Mononuclear cell (primary cell): Measurements from ENCODE around the gene AFF4. TPM values are rescaled to one million over a fixed set of nuclear protein-coding genes. Genes with fewer than 3 reads are reported as not detected.

Source experiments
- H3K27me3 ChIP-seq: 2 replicates; pipeline ENCODE4 v1.6.0; 2011; ENCODE audit warnings: low read length, control low read depth; ENCODE audit not compliant: insufficient read depth
- H3K4me1 ChIP-seq: 2 replicates; pipeline ENCODE4 v1.5.1; 2011; ENCODE audit warnings: mild to moderate bottlenecking, low read length, control low read depth; ENCODE audit not compliant: insufficient read depth
- H3K4me3 ChIP-seq: 2 replicates; pipeline ENCODE4 v1.5.1; 2011; ENCODE audit warnings: mild to moderate bottlenecking, low read length, moderate library complexity
- H3K9me3 ChIP-seq: 2 replicates; pipeline ENCODE4 v1.5.1; 2011; ENCODE audit warnings: low read depth, mild to moderate bottlenecking, control low read depth, low read length
- total RNA-seq: library from RNA; depleted of rRNA; stranded (reverse); fragments of >200 nt; gene quantifications from one replicate; pipeline ENCODE4 v1.2.3, GENCODE V29; 2012

The AFF4 gene
- total RNA-seq, 1 donor, result 83.2 TPM

DNA sequence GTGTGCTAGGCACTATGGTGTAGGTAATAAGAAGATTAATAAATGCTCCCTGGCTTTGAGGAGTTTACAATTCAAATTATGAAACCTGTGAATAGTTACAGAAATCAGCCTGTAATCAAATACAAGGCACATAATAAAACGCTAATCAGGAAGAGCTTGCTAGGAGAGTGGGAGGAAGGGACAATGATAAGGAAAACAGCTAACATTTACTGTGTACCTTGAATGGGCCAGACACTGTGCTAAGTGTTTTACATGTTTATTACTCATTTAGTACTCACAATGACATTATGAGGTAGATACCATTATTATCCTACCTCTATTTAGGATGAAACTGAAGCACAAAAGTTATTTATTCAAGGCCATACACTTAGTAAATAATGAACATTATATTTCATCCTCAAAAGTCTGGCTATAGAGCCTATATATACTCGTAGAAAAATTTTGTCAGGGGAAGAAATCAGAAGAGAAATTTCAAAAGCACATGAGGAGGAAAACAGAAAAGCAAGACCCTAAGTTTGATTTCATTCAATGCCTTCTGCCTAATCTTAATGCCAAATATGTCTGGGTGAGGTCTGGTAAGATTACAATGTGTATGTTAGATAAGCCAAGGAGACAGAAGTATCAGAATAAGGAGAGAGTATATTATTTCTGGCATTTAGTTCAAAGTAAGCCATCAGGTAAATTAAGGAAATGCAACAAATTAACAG is 35.9 kb downstream of the AFF4 start:
- no peaks in the 10 kb centered on the region for H3K4me1 ChIP-seq
- no peaks in the 10 kb centered on the region for H3K9me3 ChIP-seq
- H3K4me3 ChIP-seq, result no peak overlapping the region
- H3K27me3 ChIP-seq, result no peaks in the 10 kb centered on the region

GRCh38 chr5:132926437-132926836 is 37.0 kb downstream of the AFF4 start:
- Histone ChIP-seq H3K4me1 (no peaks in the 10 kb centered on the region), H3K9me3 (no peaks in the 10 kb centered on the region), H3K4me3 (no peak overlapping the region), H3K27me3 (no peaks in the 10 kb centered on the region)

DNA sequence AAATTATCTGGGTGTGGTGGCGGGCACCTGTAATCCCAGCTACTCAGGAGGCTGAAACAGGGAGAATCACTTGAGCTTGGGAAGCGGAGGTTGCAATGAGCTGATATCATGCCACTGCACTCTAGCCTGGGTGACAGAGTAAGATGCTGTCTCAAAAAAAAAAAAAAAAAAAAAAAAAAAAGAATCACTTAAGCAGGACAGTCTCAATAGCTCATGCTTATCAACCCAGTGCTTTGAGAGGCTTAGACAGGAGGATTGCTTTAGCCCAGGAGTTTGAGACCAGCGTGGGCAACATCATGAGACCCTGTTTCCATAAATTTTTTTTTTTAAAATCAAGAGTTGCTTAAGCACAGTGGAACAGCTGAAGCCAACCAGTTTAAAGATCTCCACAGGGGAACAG is 47.3 kb downstream of the AFF4 start:
- Histone ChIP-seq H3K27me3 (no peaks in the 10 kb centered on the region), H3K9me3 (no peaks in the 10 kb centered on the region), H3K4me3 (no peak overlapping the region), H3K4me1 (peaks cover 5% of the 10 kb centered on the region)

- no peaks in the 10 kb centered on the region for H3K27me3 ChIP-seq
- no peak overlapping the region for H3K4me3 ChIP-seq
- H3K4me1 ChIP-seq, result peaks cover 5% of the 10 kb centered on the region
These were observed 47.8 kb downstream of the AFF4 start for GRCh38 chr5:132915681-132916080.

DNA sequence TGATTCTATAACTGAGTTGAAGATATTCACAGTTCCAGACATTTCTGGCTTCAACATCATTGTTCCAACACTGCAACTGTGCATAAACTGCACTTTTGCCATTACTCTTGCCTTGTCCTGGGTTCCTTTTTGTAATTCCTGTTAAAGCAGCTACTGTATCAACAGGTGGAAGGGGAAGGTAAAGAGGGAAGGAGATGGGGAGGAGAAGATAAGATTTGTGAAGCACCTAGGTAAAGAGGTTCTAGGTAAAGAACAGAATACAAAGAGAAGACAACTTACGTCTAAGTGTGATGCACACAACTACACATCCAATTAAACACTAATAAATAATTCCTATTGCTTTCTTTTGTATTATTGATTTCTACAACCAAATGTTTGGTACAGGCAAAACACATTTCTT is 53.7 kb downstream of the AFF4 start:
- no peaks in the 10 kb centered on the region for H3K4me1 ChIP-seq
- no peaks in the 10 kb centered on the region for H3K27me3 ChIP-seq
- H3K9me3 ChIP-seq, result no peaks in the 10 kb centered on the region
- H3K4me3 ChIP-seq, result no peak overlapping the region

More at GRCh38 chr5:132915681-132916080, 47.8 kb downstream of the AFF4 start:
- H3K9me3 ChIP-seq, result no peaks in the 10 kb centered on the region

GRCh38 chr5:132907161-132907560 is 56.3 kb downstream of the AFF4 start:
- Histone ChIP-seq H3K9me3 (no peaks in the 10 kb centered on the region), H3K4me3 (no peak overlapping the region), H3K4me1 (no peaks in the 10 kb centered on the region), H3K27me3 (no peaks in the 10 kb centered on the region)

DNA sequence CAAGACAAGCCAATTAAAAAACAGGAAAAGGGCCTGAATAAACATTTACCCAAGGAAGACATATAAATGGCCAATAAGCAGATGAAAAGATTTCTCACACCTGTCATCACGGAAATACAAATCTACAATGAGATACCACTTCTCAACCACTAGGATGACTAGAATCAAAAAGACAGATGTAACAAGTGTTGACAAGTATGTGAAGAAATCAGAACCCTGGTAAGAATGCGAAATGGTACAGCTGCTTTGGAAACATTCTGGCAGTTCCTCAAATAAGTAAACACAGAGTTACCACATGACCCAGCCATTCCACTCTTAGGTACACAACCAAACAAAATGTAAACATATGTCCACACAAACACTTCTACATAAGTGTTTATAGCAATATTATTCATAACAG is 57.5 kb downstream of the AFF4 start:
- no peaks in the 10 kb centered on the region for H3K27me3 ChIP-seq
- no peaks in the 10 kb centered on the region for H3K9me3 ChIP-seq
- no peaks in the 10 kb centered on the region for H3K4me1 ChIP-seq
- H3K4me3 ChIP-seq, result no peak overlapping the region

DNA sequence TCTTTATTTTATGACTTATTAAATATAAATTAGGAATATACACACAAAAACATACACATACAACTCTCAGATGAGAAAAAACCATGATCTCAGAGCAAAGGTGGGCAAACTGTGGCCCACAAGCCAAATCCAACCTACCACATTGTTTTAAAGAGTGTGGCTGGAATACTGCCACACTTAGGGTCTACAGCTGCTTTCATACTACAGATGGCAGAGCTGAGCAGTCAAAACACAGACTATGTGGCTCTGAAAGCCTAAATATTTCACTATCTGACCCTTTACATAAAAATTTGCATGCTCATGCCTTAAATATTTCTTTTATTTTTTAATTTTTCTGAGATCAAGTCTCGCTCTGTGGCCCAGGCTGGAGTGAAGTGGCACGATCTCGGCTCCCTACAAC is 61.7 kb downstream of the AFF4 start:
- Histone ChIP-seq H3K4me1 (no peaks in the 10 kb centered on the region), H3K9me3 (no peaks in the 10 kb centered on the region), H3K4me3 (no peak overlapping the region), H3K27me3 (no peaks in the 10 kb centered on the region)

DNA sequence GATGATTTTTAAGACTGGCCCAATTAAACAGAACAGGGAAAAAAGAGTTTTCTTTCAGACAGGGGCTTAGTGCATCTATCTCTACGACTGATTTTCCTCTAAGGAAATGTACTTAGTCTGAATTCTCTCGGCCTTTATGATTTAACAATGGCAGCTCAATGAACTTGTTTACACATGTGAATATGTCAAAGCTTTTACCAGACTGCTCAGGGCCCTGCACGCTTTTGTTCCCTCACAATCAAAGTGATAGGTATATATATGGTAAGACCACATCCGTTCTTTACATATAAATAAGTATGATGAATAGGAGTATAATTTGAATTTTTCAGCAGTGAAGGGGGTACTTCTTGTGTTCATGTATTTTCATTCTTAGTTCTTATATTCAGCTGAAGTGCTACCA is 62.4 kb downstream of the AFF4 start:
- Histone ChIP-seq H3K27me3 (no peaks in the 10 kb centered on the region), H3K9me3 (no peaks in the 10 kb centered on the region), H3K4me1 (no peaks in the 10 kb centered on the region), H3K4me3 (no peak overlapping the region)

DNA sequence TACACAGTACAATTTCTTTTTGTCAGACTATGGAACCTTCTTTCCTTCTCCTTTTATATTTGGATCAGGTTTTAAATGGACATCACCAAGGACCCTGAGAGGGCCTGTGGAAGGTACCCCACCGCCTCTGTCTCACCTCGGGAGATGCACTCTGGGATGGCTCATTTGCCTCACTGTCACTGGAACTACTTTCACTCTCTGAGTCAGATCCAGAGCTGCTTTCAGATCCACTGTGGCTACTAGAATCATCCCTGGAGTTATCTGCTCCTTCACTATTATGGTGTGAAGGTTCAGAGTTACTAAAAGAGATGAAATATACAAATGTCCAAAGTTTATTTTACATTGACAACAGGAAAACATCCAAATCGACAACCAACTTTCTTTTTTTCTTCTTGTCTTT is 65.3 kb downstream of the AFF4 start:
- H3K4me3 ChIP-seq, result no peak overlapping the region
- H3K9me3 ChIP-seq, result no peaks in the 10 kb centered on the region
- H3K27me3 ChIP-seq, result no peaks in the 10 kb centered on the region
- no peaks in the 10 kb centered on the region for H3K4me1 ChIP-seq

DNA sequence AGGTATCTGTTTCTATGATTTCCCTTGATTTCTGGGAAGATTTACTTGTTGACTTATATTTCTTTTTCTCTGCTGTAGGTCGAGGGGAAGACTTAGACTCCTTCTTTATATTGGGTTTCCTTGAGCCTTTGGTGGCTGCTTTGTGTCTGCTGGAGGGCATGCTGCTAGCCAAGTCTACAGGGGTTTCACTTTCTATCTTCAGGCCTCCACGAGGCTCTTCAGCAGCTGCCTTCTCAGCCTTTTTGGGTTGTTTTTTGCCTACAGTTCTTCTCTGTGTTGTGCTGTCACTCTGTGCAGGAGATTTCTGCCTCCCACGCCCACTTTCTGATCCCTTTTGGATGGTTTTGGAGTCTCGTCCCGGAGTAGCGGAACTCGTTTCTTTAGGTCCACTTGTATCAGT is 66.7 kb downstream of the AFF4 start:
- Histone ChIP-seq H3K4me1 (no peaks in the 10 kb centered on the region), H3K9me3 (no peaks in the 10 kb centered on the region), H3K4me3 (no peak overlapping the region)

GRCh38 chr5:132895719-132896305 is 67.6 kb downstream of the AFF4 start:
- Histone ChIP-seq H3K4me1 (no peaks in the 10 kb centered on the region), H3K4me3 (no peak overlapping the region), H3K27me3 (no peaks in the 10 kb centered on the region), H3K9me3 (no peaks in the 10 kb centered on the region)

More for the DNA sequence above, 66.7 kb downstream of the AFF4 start:
- no peaks in the 10 kb centered on the region for H3K27me3 ChIP-seq

GRCh38 chr5:132890817-132891216 is 72.6 kb downstream of the AFF4 start:
- no peak overlapping the region for H3K4me3 ChIP-seq
- no peaks in the 10 kb centered on the region for H3K9me3 ChIP-seq
- H3K4me1 ChIP-seq, result no peaks in the 10 kb centered on the region
- no peaks in the 10 kb centered on the region for H3K27me3 ChIP-seq

DNA sequence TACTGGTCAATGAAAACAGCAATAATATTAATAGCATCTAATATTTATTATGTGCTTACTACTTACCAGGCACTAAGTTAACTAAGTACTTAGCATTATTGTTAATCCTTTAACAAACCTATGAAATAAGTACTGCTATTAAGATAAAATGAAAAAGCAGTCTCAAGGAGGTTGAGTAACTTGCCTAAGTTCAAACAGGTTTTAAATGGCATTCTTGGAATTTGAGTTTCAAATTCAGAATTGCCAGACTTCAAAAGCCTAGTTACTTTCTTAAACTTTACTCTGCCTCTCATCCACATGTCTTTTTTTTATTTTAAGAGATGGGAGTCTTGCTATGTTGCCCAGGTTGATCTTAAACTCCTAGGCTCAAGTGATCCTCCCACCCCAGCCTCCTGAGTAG is 73.9 kb downstream of the AFF4 start:
- H3K27me3 ChIP-seq, result no peaks in the 10 kb centered on the region
- no peaks in the 10 kb centered on the region for H3K4me1 ChIP-seq
- no peak overlapping the region for H3K4me3 ChIP-seq
- no peaks in the 10 kb centered on the region for H3K9me3 ChIP-seq

- H3K27me3 ChIP-seq, result no peaks in the 10 kb centered on the region
- no peak overlapping the region for H3K4me3 ChIP-seq
- no peaks in the 10 kb centered on the region for H3K4me1 ChIP-seq
- H3K9me3 ChIP-seq, result no peaks in the 10 kb centered on the region
These were observed 76.2 kb downstream of the AFF4 start for GRCh38 chr5:132887283-132887682.
